ENCODE measurements around the gene HIPK3. TPM values are rescaled to one million over a fixed set of nuclear protein-coding genes. Genes with fewer than 3 reads are reported as not detected.

The HIPK3 gene
- total and polyA plus RNA-seq, 9 of the 15 experiments (the other 6 are each of a cell fraction or from before 2014, with no cell fraction given) = 2.3 to 19.6 (median 7.5) TPM

DNA sequence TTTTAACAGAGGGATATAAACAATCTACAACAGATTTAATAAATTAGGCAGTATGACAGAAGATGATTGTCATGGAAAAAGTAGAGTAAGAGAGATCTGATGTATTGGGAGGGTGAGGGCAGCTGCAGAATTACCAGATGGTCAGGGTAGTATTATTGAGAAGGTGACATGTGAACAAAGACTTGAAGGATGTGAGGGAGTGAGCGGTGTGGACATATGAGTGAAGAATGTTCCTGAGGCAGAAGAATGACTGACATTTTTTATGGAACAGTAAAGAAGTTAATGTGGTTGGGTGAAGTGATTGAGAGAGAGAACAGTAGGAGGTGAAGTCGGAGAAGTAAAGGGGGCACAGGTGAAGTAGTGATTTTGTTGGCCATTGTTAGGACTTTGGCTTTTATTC is 42.4 kb upstream of the HIPK3 start:
- TF ChIP-seq NR1H2 (CRISPR knock-in tag; IDR thresholded peaks at IDR 0.05) = no peak
- TF ChIP-seq ZNF143 (CRISPR knock-in tag; IDR thresholded peaks at IDR 0.05) = no peak
- TF ChIP-seq KHSRP (IDR thresholded peaks at IDR 0.05) = no peak
- no peak for TF ChIP-seq RAD51 (IDR thresholded peaks at IDR 0.05; ENCODE audit: borderline replicate concordance, low read depth)
- TF ChIP-seq SIN3A (IDR thresholded peaks at IDR 0.05; ENCODE audit: borderline replicate concordance in 2 of 2, control insufficient read depth in 1 of 2, low read depth in 2 of 2, low read length in 2 of 2) = no peak
- no peak for TF ChIP-seq SAFB2 (IDR thresholded peaks at IDR 0.05; ENCODE audit: borderline replicate concordance, low read depth, low read length, severe bottlenecking)
- TF ChIP-seq PYGO2 (tag; IDR thresholded peaks at IDR 0.05) = no peak
- no peak for TF ChIP-seq GABPA (tag; conservative IDR thresholded peaks at IDR 0.05; ENCODE audit: low read depth)
- no peak for TF ChIP-seq ZNF444 (CRISPR knock-in tag; IDR thresholded peaks at IDR 0.05)
- TF ChIP-seq EP400 (IDR thresholded peaks at IDR 0.05) = no peak
- TF ChIP-seq PHB2 (IDR thresholded peaks at IDR 0.05; ENCODE audit: low read depth) = no peak
- TF ChIP-seq ARID1B (IDR thresholded peaks at IDR 0.05) = no peak
- TF ChIP-seq CC2D1A (IDR thresholded peaks at IDR 0.05) = no peak
- no peak for TF ChIP-seq ZKSCAN8 (CRISPR knock-in tag; IDR thresholded peaks at IDR 0.05)
- TF ChIP-seq HOXB6 (CRISPR knock-in tag; IDR thresholded peaks at IDR 0.05; ENCODE audit: borderline replicate concordance) = no peak
- TF ChIP-seq, protein P1, sequence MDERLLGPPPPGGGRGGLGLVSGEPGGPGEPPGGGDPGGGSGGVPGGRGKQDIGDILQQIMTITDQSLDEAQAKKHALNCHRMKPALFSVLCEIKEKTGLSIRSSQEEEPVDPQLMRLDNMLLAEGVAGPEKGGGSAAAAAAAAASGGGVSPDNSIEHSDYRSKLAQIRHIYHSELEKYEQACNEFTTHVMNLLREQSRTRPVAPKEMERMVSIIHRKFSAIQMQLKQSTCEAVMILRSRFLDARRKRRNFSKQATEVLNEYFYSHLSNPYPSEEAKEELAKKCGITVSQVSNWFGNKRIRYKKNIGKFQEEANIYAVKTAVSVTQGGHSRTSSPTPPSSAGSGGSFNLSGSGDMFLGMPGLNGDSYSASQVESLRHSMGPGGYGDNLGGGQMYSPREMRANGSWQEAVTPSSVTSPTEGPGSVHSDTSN (CRISPR knock-in tag; IDR thresholded peaks at IDR 0.05; ENCODE audit: low read depth) = no peak
- TF ChIP-seq, protein P1 (tag; conservative IDR thresholded peaks at IDR 0.05; ENCODE audit: low read depth) = no peak
- no peak for TF ChIP-seq SRSF9 (IDR thresholded peaks at IDR 0.05; ENCODE audit: borderline replicate concordance, low read depth, low read length)
- no peak for TF ChIP-seq HLTF (IDR thresholded peaks at IDR 0.05)
- TF ChIP-seq, protein P2, sequence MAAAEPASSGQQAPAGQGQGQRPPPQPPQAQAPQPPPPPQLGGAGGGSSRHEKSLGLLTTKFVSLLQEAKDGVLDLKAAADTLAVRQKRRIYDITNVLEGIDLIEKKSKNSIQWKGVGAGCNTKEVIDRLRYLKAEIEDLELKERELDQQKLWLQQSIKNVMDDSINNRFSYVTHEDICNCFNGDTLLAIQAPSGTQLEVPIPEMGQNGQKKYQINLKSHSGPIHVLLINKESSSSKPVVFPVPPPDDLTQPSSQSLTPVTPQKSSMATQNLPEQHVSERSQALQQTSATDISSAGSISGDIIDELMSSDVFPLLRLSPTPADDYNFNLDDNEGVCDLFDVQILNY (CRISPR knock-in tag; IDR thresholded peaks at IDR 0.05) = no peak
- BruUV-seq (replicated peaks) = no TSS peak
- WGBS (ENCODE audit: insufficient coverage, low coverage, missing lambda C conversion rate) = 33% methylated on average over 2 of the region's 2 CpGs
- H3K4me3 ChIP-seq = no peak overlapping the region
- ChIA-PET POLR2A (interaction anchor here (0.7 kb wide), 1 partner anchor 76 kb away, joined by 3 read pairs; no protein-coding TSS in a partner anchor), CTCF (ENCODE audit: low intra/inter-chr PET ratio) (no interaction called here)
- H3K36me3 ChIP-seq (ENCODE audit: control insufficient read depth, insufficient read depth, low read length) = no peaks in the 10 kb centered on the region
- intact Hi-C loops (cut with micrococcal nuclease) (no loop called here), in situ Hi-C loops (cut with MboI) (no loop called here)
- no peaks in the 10 kb centered on the region for H3K79me2 ChIP-seq (ENCODE audit: control insufficient read depth, insufficient read depth, low read length)
- ATAC-seq = no peak
- no peaks in the 10 kb centered on the region for H4K20me1 ChIP-seq (replicated peaks; ENCODE audit: control insufficient read depth, insufficient read depth, low read length)
- H3K4me1 ChIP-seq (replicated peaks in 1 of 2; ENCODE audit: control insufficient read depth in 2 of 2, insufficient read depth in 2 of 2, low read length in 2 of 2) = no peaks in the 10 kb centered on the region
- DNase-seq (ENCODE audit: extremely low read depth in 1 of 4, low spot score in 3 of 4) = no peak
- H3K27me3 ChIP-seq (ENCODE audit: control insufficient read depth in 2 of 2, insufficient read depth in 2 of 2, low read length in 2 of 2) = no peaks in the 10 kb centered on the region
- no peak overlapping the region for H3K9ac ChIP-seq (ENCODE audit: insufficient read depth in 1 of 2, low read depth in 2 of 2, low read length in 2 of 2)
- no peaks in the 10 kb centered on the region for H3K9me1 ChIP-seq (ENCODE audit: control insufficient read depth, insufficient read depth, low read length)
- H3K4me2 ChIP-seq (ENCODE audit: insufficient read depth, low read length) = no peak overlapping the region
- no peaks in the 10 kb centered on the region for H3K9me3 ChIP-seq (replicated peaks; ENCODE audit: control insufficient read depth, insufficient read depth, low read depth, low read length)
- FAIRE-seq = no peak
- no peak overlapping the region for H3K27ac ChIP-seq (ENCODE audit: extremely low read depth, low read depth, low read length)
- no peak overlapping the region for H2AFZ ChIP-seq (ENCODE audit: low read depth, low read length)
